T-helper 2 cell treated with Interferon-gamma antibody and Interleukin-4, amounts not matched to agents 5 μg/mL and 100 μg/mL, for 36 hours (primary cell): Measurements from ENCODE around the gene CWC25.

ENCODE experiments used
- DNase-seq: peaks from one replicate; pipeline ENCODE4 v3.0.0; 2021; ENCODE audit warnings: low spot score
- H3K27ac Mint-ChIP-seq: one replicate; pipeline ENCODE4 v1.8.0; 2021; ENCODE audit warnings: mild to moderate bottlenecking, mixed read lengths
- H3K27me3 Mint-ChIP-seq: one replicate; pipeline ENCODE4 v1.8.0; 2021; ENCODE audit warnings: low read depth, mixed read lengths
- H3K36me3 Mint-ChIP-seq: one replicate; pipeline ENCODE4 v1.8.0; 2021; ENCODE audit warnings: low read depth, mixed read lengths
- H3K4me1 Mint-ChIP-seq: one replicate; pipeline ENCODE4 v1.8.0; 2021; ENCODE audit warnings: low read depth, mixed read lengths
- H3K4me3 Mint-ChIP-seq: one replicate; pipeline ENCODE4 v1.8.0; 2022; ENCODE audit warnings: mild to moderate bottlenecking, moderate library complexity, mixed read lengths
- H3K9me3 Mint-ChIP-seq: one replicate; pipeline ENCODE4 v1.8.0; 2021; ENCODE audit warnings: mixed read lengths

The CWC25 gene

DNA sequence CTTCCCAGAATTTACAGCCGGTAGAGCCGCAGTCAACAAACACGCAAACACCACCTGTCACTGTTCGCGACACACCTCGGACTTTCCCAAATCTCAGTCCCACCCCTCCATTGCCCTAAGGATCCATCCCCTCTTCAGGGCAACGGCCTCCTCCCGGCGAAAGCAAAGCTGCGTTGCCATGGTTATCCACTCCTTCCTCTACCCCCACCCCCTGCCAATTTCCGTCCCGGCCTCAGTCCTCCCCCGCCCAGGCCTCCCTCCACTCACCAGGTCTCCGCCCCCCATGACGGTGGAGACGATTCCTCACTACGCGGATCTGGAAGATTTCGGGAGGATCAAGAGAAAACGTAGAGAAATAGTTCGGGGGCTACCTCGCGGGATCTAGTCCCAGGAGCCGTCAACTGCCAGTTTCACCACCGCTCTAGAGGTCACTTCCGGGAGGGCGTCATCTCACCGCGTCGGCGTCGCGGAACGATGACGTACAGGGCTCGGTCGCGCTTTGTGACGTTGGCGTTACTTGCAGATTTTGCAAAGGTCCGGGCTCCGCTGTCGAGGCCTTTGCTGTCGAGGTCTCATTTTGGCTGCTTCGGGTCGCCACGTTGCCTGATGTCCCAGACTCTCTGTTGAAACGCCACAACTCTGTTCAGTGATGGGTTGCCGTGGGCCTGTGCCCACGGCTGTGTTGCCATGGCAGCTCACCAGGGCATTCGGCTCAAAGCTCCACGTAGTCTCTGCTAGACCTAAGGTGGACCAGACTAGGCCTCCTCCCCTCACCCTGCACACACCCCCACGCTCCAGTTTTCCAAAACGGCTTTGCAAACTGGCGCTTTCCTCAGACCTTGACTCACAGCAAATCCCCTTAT, at the start of gene CWC25:
CWC25 (minus strand) TSS at position 423 of the 863 bp plus-strand sequence; CDS start at position 285, 138 bp downstream.
- Mint-ChIP-seq H3K36me3 (peaks cover 19% of the 10 kb centered on the region), H3K27me3 (no peaks in the 10 kb centered on the region), H3K4me3 (peak within 1 kb of the TSS; percentile 98), H3K4me1 (peaks cover 22% of the 10 kb centered on the region), H3K27ac (peak within 1 kb of the TSS; percentile 99), H3K9me3 (no peaks in the 10 kb centered on the region)
- DNase-seq: peak; percentile 98

DNA sequence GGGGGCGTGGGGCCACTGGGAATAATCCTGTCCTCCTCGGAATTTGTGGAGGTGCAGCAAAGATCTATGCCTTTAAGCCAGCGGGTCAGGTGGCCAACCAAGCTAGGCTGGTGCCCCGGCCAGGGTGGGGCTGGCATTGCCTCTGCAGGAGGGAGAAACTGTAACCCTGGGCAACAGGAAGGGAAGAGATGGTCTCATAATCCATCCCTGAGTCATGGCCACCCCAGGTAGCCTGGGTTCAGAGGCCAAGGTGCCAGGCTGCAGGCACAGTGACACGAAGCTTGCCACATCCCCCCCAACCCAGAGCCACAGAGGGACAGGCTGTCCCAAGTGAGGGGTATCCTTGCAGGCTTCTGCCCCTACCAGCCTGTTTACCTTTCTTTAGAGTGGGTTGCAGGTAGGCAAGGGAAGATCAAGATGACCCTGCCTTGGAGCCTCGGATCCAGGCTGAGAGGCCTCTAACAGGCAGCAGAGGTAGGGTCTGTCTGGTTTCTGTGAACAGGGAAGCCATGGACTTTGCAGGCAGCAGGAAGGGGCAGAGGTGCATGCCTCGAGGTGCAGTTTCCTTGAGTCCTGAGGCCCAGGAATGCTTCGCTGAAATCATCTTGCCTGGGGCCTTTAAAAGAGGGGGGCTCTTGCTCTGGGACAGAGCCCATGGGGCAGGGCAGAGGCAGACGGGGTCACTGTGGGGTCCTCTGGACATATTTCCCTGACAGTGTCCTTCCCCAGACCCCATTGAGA, 48.7 kb upstream of the CWC25 start:
- peak overlapping the region; percentile 21 for H3K4me3 Mint-ChIP-seq
- H3K36me3 Mint-ChIP-seq: peaks cover 21% of the 10 kb centered on the region
- H3K27ac Mint-ChIP-seq: peak overlapping the region; percentile 41
- no peak for DNase-seq
- peaks cover 2% of the 10 kb centered on the region for H3K27me3 Mint-ChIP-seq
- no peaks in the 10 kb centered on the region for H3K9me3 Mint-ChIP-seq
- peaks cover 53% of the 10 kb centered on the region for H3K4me1 Mint-ChIP-seq

DNA sequence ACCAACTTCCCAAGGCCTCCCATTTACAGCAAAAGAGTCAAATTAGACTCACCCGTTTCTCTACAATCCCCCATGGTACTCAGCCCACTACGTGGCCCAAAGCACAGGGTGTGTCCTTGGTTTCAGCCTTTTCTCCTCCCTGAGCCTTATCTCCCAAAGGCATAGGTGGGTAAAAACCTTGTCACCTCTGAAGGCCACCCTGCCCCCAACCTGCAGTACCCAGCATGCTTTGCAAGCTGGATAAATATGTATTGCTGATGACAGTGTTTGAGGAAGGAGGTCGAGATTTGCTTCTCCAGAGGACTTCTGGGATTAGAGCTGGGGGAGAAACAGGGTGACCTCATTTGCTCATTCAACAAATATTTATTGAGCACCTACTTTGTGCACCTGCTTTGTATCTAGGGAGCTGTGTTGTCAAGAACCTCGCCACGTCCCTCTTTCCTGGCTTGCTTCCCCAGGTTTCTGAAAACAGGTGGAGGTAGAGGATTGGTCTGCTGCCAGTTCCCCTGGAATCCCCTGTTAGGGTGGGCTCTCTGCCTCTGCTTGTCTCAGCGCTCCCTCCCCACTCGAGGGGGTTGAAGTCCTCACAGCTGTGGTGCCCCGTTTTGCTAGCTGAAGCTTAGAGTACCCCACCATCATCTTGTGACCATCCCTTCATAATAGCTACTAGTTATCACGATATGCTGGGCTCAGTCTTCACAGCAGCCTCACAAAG, 47.7 kb upstream of the CWC25 start:
- H3K36me3 Mint-ChIP-seq: peaks cover 16% of the 10 kb centered on the region
- no peak for DNase-seq
- peaks cover 2% of the 10 kb centered on the region for H3K27me3 Mint-ChIP-seq
- peak overlapping the region; percentile 60 for H3K27ac Mint-ChIP-seq
- peaks cover 57% of the 10 kb centered on the region for H3K4me1 Mint-ChIP-seq
- H3K4me3 Mint-ChIP-seq: peak overlapping the region; percentile 88
- no peaks in the 10 kb centered on the region for H3K9me3 Mint-ChIP-seq

DNA sequence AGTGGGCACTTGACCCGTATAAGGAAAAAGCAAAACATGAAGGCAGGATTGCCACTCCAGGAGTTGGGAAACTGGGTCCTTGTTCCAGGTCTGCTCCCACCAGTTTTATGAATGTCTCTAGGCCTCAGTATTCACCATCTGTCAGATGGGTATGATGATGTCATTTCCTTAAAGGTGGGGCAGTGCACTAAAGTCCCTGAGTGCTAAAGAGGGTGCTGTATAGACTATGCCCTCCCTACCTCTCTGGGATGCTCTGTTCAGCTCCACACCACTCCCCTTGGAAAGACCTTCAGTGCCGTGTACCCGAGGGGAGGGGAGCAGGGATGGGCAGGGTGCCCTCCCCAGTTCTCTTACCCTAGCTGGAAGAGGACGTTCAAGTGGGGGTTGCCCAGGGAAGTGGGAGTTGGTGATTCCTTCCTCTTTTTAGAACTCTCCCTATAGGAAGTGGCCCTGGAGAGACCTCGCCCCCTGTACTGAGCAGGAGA, 46.9 kb upstream of the CWC25 start:
- Mint-ChIP-seq H3K27ac (peak overlapping the region; percentile 87), H3K27me3 (peaks cover 2% of the 10 kb centered on the region), H3K4me1 (peaks cover 55% of the 10 kb centered on the region), H3K9me3 (no peaks in the 10 kb centered on the region), H3K4me3 (peak overlapping the region; percentile 88), H3K36me3 (peaks cover 16% of the 10 kb centered on the region)
- no peak for DNase-seq

DNA sequence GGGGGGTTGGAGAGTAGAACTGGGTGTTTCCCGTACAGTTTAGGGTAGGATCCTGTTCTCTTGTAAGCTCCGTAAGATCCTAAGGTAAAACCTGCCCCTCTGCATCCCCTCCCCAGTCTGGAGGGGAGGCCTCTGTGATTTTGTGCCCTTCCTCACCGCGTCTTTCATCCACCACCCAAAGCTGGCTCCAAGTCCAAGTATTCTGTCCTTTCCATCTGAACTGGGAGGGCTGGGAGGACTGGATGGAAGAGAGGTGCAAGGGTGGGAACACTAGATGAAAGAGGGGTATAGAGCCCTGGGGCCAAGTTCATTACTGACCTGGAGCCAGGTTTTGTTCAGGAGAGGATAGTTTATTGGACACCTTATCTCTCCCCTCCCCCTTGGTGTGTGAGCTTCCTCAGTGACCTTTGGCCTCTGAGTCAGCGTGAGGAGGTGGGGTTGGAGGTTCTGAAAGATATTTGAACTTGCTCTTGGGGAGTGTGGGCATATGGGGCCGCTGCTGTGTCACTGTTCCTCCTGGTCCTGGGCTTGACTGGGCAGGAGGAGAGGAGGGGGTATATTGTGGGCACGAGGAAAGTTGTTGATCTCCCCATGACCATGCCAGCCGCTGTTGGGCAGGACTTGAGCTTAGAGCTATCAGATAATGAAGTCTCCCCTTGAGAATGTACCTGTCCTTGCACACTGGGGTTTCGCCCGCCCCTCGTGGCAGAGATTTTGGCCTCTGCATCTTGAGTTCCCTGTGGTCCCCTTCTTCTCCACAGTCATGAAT, 46.3 kb upstream of the CWC25 start:
- no peaks in the 10 kb centered on the region for H3K9me3 Mint-ChIP-seq

DNA sequence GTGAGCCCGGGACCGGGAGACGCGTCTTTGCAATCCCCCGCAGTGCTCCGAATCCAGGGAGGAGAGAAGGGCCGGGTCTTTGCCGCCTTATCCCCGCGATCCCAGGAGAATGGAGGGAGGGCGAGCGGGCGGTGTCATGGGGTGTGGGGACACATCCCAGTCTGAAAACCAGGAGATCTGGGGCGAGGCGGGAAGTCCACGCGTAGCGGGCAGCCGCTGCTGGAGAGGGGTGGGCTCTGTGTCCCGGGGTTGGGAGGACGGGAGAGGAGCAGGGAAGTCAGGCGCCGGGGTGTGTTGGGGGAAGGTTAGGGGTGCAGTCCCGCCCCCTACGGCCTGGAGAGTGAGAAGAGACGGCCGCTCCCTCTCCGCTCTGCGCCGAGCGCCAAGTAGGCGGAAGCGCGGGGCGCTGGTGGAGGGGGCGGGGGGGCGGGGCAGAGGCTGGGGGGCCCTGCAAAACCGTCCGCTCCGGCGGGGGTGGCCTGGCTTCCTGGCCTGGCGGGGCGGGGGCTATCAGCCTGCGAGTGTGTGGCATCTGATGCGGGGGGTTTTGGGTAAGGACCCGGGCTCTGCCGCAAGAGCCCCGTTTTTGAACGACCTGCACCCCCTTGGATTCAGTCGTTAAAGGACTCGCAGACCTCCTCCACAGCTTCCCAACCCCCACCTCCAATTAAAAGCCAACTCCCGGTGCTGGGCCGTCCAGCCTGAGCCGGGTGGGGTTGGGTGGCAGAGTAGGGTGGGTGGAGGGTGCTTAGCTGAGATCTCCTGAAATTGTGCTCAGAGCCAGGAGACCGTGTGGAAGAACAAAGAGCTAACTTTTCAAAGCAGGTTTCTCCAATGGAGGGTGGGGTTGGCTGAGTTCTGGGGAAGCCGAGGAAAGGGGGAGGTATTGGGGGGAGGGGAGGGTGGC, 45.4 kb upstream of the CWC25 start:
- H3K4me1 Mint-ChIP-seq: peaks cover 46% of the 10 kb centered on the region
- H3K9me3 Mint-ChIP-seq: no peaks in the 10 kb centered on the region
- H3K36me3 Mint-ChIP-seq: peaks cover 14% of the 10 kb centered on the region
- peaks cover 2% of the 10 kb centered on the region for H3K27me3 Mint-ChIP-seq
- H3K4me3 Mint-ChIP-seq: peak overlapping the region; percentile 97
- peak; percentile 77 for DNase-seq
- peak overlapping the region; percentile 97 for H3K27ac Mint-ChIP-seq

More for the DNA sequence above, 46.3 kb upstream of the CWC25 start:
- Mint-ChIP-seq H3K36me3 (peaks cover 15% of the 10 kb centered on the region), H3K27me3 (peaks cover 2% of the 10 kb centered on the region), H3K27ac (peak overlapping the region; percentile 87), H3K4me1 (peaks cover 48% of the 10 kb centered on the region), H3K4me3 (peak overlapping the region; percentile 88)
- DNase-seq: peak; percentile 78

DNA sequence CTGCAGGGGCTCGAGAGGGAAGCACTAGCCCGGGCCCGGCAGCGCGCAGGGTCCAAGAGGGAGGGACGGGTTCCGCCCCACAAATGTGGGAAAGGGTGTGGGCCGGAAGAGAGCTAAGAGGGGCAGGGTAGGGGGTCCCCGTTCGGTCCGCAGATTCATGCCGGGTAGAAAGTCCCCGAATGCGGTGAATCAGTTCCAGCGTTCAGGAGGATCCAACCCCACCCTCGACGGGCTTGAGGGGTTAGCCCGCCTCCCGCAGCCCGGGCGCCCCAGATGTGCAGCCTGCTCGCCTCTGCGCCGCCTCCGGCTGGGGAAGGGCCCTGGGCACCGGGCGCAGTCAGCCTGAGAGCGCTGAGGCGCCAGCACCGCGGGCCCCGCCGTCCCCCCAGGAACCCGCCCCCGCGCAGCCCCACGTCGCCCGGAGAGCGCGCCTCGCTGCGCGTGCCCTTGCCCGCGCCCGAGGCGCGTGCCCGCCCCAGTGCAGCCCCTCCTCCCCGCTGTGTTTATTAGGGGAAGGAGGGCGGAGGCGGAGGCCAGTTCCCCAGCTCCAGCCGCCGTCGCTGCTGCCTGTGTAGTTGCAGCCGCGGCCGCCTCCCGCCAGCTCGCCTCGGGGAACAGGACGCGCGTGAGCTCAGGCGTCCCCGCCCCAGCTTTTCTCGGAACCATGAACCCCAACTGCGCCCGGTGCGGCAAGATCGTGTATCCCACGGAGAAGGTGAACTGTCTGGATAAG, 44.6 kb upstream of the CWC25 start, which contains the start of gene LASP1:
LASP1 (plus strand) TSS at position 533 of the 733 bp plus-strand sequence; CDS start at position 665, 132 bp downstream.
- Mint-ChIP-seq H3K9me3 (no peaks in the 10 kb centered on the region), H3K4me3 (peak within 1 kb of the TSS; percentile 97), H3K27me3 (peaks cover 2% of the 10 kb centered on the region), H3K27ac (peak within 1 kb of the TSS; percentile 98), H3K36me3 (peaks cover 14% of the 10 kb centered on the region), H3K4me1 (peaks cover 44% of the 10 kb centered on the region)
- peak; percentile 87 for DNase-seq

DNA sequence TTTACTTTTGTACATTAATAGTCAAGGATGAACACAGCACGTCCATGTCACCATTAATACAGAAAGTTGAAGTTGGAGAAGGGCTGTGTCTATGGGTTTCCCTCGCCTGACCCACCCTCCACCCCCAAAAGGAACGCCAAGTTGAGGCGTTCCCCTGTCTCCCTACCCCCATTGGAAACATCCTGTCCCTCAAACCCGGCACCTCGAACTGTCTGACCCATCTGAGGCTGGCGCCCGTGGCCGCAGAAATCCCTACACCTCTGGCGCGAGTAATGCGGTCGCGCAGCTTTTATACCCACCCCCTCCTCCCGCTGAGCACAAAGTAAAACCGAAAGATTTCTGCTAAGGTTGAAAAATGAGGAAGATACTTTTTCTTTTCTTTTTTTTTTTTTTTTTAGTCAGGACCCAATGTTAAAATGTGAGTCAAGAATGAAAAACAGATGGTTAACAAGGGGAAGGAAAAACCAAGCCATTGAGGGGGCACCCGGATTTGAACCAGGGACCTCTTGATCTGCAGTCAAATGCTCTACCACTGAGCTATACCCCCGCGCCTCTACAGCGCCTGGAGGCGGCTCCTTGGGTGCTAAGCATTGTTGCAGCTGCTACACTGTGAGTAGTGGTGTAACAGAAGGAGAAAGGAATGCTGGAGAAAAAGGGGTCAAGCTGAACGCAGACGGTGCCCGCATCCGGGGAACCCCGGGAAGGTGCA, 43.9 kb upstream of the CWC25 start:
- DNase-seq: peak; percentile 87
- peaks cover 2% of the 10 kb centered on the region for H3K27me3 Mint-ChIP-seq
- no peaks in the 10 kb centered on the region for H3K9me3 Mint-ChIP-seq
- H3K4me3 Mint-ChIP-seq: peak overlapping the region; percentile 92
- peaks cover 42% of the 10 kb centered on the region for H3K4me1 Mint-ChIP-seq
- H3K27ac Mint-ChIP-seq: peak overlapping the region; percentile 98
- H3K36me3 Mint-ChIP-seq: peaks cover 14% of the 10 kb centered on the region

DNA sequence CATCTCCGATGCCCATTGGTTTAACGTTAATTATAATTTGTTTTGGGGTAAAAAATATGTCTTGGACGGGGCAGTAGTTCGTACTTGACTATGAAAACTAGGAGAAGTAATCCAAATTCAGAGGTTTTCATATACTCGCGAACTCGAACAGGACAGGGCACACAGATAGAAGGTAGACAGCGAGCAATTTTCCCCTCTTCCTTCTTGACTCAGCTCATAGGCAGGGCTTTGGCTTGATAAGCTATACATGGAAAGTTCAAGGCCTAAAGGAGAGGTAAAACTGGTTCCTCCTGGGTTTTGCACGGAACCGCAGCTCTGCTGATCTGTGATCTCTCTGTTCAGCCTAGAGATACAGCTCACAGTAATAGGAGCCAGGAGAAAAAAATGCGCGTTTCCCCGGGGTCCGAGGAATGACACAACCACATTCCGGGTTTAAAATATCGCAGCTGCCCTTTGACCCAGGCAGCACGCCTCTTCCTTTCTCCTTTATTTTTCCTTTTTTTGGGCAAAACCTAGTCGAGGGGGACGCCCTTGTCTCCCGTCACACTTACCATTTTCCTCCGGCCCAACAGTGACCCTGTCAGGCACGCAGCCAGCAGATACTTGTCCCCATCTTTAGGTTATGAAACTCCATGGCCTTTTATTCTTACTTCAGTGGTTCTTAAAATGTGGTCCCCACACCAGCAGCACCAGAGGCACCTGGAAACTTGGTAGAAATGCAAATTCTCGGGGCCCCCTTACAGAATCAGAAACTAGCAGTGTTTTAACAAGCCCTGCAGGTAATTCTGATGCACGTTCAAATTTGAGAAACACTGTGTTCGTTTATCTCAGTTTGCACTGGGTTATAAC, 43.1 kb upstream of the CWC25 start:
- peaks cover 37% of the 10 kb centered on the region for H3K4me1 Mint-ChIP-seq
- H3K4me3 Mint-ChIP-seq: peak overlapping the region; percentile 92
- DNase-seq: peak; percentile 22
- peaks cover 2% of the 10 kb centered on the region for H3K27me3 Mint-ChIP-seq
- H3K9me3 Mint-ChIP-seq: no peaks in the 10 kb centered on the region
- peaks cover 13% of the 10 kb centered on the region for H3K36me3 Mint-ChIP-seq
- H3K27ac Mint-ChIP-seq: peak overlapping the region; percentile 98

DNA sequence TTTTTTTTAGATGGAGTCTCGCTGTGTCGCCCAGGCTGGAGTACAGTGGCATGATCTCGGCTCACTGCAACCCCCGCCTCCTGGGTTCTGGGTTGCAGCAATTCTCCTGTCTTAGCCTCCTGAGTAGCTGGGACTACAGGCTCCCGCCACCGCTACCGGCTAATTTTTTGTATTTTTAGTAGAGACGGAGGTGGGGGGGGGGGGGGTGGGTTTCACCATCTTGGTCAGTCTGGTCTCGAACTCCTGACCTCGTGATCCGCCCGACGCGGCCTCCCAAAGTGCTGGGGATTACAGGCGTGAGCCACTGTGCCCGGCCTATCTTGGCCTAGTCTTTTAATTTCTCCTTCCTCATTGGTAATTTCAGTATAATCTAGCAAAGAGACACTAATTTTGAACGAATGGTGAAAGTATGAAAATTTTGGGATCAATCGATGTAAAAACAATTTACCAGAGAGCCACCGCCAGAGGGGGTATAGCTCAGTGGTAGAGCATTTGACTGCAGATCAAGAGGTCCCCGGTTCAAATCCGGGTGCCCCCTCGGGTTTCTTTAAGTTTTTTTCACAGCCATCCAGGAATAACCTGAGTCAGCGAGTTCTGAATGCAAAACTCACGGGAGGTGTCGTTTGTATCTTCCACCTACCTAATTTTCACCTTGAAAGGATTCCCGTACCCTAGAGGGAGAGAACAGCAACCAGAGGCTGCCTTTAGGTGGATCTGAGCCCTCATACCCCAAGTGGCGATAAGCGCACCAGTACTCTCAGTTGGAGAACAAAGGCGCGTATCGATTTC, 42.3 kb upstream of the CWC25 start:
- peak overlapping the region; percentile 92 for H3K4me3 Mint-ChIP-seq
- peaks cover 30% of the 10 kb centered on the region for H3K4me1 Mint-ChIP-seq
- peaks cover 2% of the 10 kb centered on the region for H3K27me3 Mint-ChIP-seq
- peak; percentile 63 for DNase-seq
- no peaks in the 10 kb centered on the region for H3K9me3 Mint-ChIP-seq
- peak overlapping the region; percentile 98 for H3K27ac Mint-ChIP-seq
- peaks cover 9% of the 10 kb centered on the region for H3K36me3 Mint-ChIP-seq
